Mammary epithelial cell (primary cell): ENCODE measurements around the gene IFT81.

Experiments used
- EZH2 ChIP-seq: IDR thresholded peaks from 2 replicates; pipeline ENCODE4 v1.6.1; 2012; ENCODE audit warnings: low read length, inconsistent platforms, borderline replicate concordance
- TF ChIP-seq, protein P1 (sequence below), 2 donors: IDR thresholded peaks in 1 of 2; conservative IDR thresholded peaks in 1 of 2; 2 replicates each; pipeline ENCODE4 v1.5.1; 2011 to 2012; ENCODE audit warnings: inconsistent platforms in 2 of 2, low read length in 2 of 2, mild to moderate bottlenecking in 2 of 2, control low read depth in 1 of 2, low read depth in 1 of 2; ENCODE audit not compliant: insufficient read depth in 1 of 2; ENCODE audit errors: extremely low read depth in 1 of 2

DNA sequence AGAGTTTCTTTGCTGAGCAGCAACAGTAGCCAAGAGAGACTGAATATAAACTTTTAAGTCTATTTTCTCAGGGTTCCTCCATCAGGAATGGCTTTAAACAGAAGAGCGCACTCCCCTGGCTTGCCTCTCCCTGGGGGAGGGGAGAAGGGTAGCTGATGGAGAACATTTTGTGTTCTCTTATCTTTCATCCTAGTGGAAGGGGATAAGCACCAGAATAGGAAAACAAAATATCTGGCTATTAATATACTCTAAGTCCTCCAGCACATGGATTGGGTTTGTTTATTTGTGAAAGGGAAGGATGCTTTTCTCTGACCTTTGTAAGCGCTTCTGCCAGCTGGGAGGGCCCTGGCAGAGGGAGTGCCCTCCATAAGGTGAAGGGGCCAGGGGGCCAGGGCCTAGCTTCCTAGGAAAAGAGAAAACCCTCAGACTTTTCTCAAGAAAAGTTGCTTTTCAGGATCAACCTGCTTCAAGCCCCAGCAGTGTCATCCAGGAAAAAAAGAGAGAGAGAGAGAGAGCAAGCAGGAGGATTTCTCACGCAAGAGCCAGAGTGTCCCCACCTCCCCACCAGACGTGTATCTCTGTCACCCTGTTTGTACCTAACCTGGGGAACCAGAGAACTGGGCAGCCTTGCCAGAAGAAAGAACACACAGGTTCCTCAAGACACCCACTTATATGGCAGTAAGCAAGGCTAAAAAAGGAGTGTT lies 122.6 kb downstream of the IFT81 start:
- TF ChIP-seq, protein P1, sequence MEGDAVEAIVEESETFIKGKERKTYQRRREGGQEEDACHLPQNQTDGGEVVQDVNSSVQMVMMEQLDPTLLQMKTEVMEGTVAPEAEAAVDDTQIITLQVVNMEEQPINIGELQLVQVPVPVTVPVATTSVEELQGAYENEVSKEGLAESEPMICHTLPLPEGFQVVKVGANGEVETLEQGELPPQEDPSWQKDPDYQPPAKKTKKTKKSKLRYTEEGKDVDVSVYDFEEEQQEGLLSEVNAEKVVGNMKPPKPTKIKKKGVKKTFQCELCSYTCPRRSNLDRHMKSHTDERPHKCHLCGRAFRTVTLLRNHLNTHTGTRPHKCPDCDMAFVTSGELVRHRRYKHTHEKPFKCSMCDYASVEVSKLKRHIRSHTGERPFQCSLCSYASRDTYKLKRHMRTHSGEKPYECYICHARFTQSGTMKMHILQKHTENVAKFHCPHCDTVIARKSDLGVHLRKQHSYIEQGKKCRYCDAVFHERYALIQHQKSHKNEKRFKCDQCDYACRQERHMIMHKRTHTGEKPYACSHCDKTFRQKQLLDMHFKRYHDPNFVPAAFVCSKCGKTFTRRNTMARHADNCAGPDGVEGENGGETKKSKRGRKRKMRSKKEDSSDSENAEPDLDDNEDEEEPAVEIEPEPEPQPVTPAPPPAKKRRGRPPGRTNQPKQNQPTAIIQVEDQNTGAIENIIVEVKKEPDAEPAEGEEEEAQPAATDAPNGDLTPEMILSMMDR (conservative IDR thresholded peaks at IDR 0.05 in 1 of 2, IDR thresholded peaks at IDR 0.05 in 1 of 2; ENCODE audit: extremely low read depth in 1 of 2, insufficient read depth in 1 of 2, low read depth in 1 of 2, low read length in 2 of 2): no peak
- no peak for TF ChIP-seq EZH2
